OCI-LY7 (cell line): ENCODE measurements around the gene PSENEN. TPM values are rescaled to one million over a fixed set of nuclear protein-coding genes. Genes with fewer than 3 reads are reported as not detected.

Source experiments
- BruUV-seq: library from RNA; stranded (reverse); fragments of 400-500 nt; replicated peaks from 2 replicates; lab custom pipeline; 2021; lab: Mats Ljungman, UMichigan
- CTCF ChIA-PET: fragments of 300-600 bp; sonication (Branson Sonifier 250); formaldehyde crosslinking; loops from one replicate; lab custom pipeline; 2022; ENCODE audit warnings: antibody characterized with exemption; ENCODE audit not compliant: unreplicated experiment; lab: Charles Lee
- POLR2A ChIA-PET: fragments of 300-600 bp; sonication (Branson Sonifier 250); formaldehyde crosslinking; loops from one replicate; lab custom pipeline; 2022; ENCODE audit warnings: antibody characterized with exemption; lab: Charles Lee
- DNase-seq: peaks from one replicate; pipeline ENCODE4 v3.0.0-alpha.2; 2015; ENCODE audit warnings: low spot score
- H2AFZ ChIP-seq: fragments of 200-600 bp; sonication (generic), shearing (Covaris generic); 2 replicates; pipeline ENCODE4 v1.6.1; 2014; ENCODE audit warnings: mild to moderate bottlenecking, antibody characterized with exemption, low read length, moderate library complexity
- H3K27ac ChIP-seq: fragments of 200-600 bp; sonication (generic); 2 replicates; pipeline ENCODE4 v1.5.1; 2014; ENCODE audit warnings: mixed run types, low read depth, mild to moderate bottlenecking, moderate library complexity, low read length, inconsistent platforms; ENCODE audit not compliant: poor library complexity, severe bottlenecking
- H3K36me3 ChIP-seq: fragments of 200-600 bp; sonication (generic); 2 replicates; pipeline ENCODE4 v1.6.1; 2014; ENCODE audit warnings: mild to moderate bottlenecking, antibody characterized with exemption, low read length, moderate library complexity, mixed read lengths; ENCODE audit not compliant: insufficient read depth
- H3K4me1 ChIP-seq: fragments of 200-600 bp; sonication (generic); 2 replicates; pipeline ENCODE4 v1.5.1; 2014; ENCODE audit warnings: mild to moderate bottlenecking, low read length; ENCODE audit not compliant: insufficient read depth, poor library complexity, severe bottlenecking
- H3K4me2 ChIP-seq: fragments of 200-600 bp; sonication (generic); 2 replicates; pipeline ENCODE4 v1.6.1; 2014; ENCODE audit warnings: mild to moderate bottlenecking, low read length
- H3K4me3 ChIP-seq: fragments of 200-600 bp; sonication (generic); 2 replicates; pipeline ENCODE4 v1.5.1; 2014; ENCODE audit warnings: mild to moderate bottlenecking, low read depth, low read length; ENCODE audit not compliant: poor library complexity, severe bottlenecking
- H3K79me2 ChIP-seq: fragments of 200-600 bp; sonication (generic); 2 replicates; pipeline ENCODE4 v1.6.1; 2016; ENCODE audit warnings: low read depth, mild to moderate bottlenecking, low read length, moderate library complexity, mixed read lengths; ENCODE audit not compliant: insufficient read depth
- H3K9me2 ChIP-seq: fragments of 200-600 bp; sonication (generic); 2 replicates; pipeline ENCODE4 v1.6.1; 2016; ENCODE audit warnings: mild to moderate bottlenecking, low read length, mixed read lengths; ENCODE audit not compliant: insufficient read depth
- H3K9me3 ChIP-seq: fragments of 200-600 bp; sonication (generic); 2 replicates; pipeline ENCODE4 v1.6.1; 2014; ENCODE audit warnings: mild to moderate bottlenecking, mixed run types, low read length, mixed read lengths
- H4K20me1 ChIP-seq: fragments of 200-600 bp; sonication (generic); 2 replicates; pipeline ENCODE4 v1.6.1; 2014; ENCODE audit warnings: mild to moderate bottlenecking, antibody characterized with exemption, low read length, moderate library complexity, mixed read lengths; ENCODE audit not compliant: insufficient read depth
- EZH2phosphoT487 ChIP-seq: fragments of 200-600 bp; sonication (generic); IDR thresholded peaks from 2 replicates; pipeline ENCODE4 v1.6.1; 2018; ENCODE audit warnings: low read depth, borderline replicate concordance, mild to moderate bottlenecking, mixed run types, antibody characterized with exemption, low read length, moderate library complexity, mixed read lengths
- intact Hi-C: fragments of 100-400 bp; cut with micrococcal nuclease; formaldehyde crosslinking; loops from one replicate; pipeline ENCODE4 v1.10.0; 2022; ENCODE audit not compliant: unreplicated experiment
- total RNA-seq, 2 experiments: library from RNA; depleted of rRNA in 1 of 2; stranded (reverse); fragments of >200 nt in 1 of 2; shearing (Covaris generic) in 1 of 2; gene quantifications; 2 replicates each; pipeline ENCODE4 v1.2.3, GENCODE V29; 2014 to 2022
- TF ChIP-seq, protein P1 (sequence below): fragments of 200-600 bp; sonication (generic); conservative IDR thresholded peaks from 2 replicates; pipeline ENCODE4 v1.5.1; 2014; ENCODE audit warnings: mild to moderate bottlenecking, antibody characterized with exemption, low read length, moderate library complexity, mixed read lengths

Gene PSENEN
- total RNA-seq, 2 experiments from 2014 or later: 25.7 to 51.0 TPM

DNA sequence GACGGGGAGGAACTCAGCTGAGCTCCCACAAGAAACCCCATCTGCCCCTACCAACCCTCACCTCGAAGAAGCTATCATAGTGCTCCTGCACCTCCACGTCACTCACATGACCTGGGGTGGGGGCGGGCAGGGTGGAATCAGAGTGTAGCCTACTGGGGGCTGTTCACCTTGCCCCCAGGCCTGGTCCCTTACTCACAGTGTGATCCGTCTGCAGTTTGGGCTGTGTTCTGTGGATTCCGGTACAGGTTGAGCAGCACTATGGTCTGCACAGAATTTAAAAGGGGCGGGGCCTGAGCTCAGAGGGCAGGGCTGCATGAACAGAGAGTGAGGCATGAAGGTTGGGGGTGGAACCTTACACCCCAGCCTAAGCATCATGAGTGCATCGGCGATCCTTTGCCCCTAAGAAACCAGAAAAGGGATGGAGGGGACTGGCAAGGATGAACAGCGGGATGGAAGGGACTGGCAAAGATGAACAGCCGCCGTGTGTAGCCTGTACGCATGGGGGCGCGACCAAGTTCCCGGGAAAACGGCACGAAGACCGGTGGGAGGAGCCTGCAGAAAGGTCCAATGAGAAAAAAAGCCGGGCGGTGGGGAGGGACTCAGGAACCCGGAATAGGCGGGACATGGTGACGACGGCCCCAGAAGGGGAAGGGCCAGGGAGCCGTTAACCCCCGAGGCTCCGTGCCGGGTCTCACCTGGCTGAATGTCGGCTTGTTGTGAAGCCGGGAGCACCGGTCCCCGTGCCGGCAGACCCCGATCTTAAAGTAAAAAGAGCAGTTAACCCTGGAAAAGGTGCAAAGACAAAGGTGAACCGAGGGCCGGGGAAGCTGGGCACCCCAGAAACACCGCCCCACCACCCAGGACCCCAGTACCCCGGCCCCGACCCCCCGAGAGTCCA lies 772 bp upstream of the PSENEN start:
- H3K4me2 ChIP-seq: peak overlapping the region; percentile 84
- no peaks in the 10 kb centered on the region for H4K20me1 ChIP-seq
- H3K4me1 ChIP-seq: peaks cover 61% of the 10 kb centered on the region
- H3K79me2 ChIP-seq: peaks cover 14% of the 10 kb centered on the region; the same call in 1 of the 2 replicates
- H2AFZ ChIP-seq: peak overlapping the region; percentile 13; the same call in 1 of the 2 replicates
- intact Hi-C loops: loop anchor here (1.0 to 10.0 kb wide), 3 partner anchors 27 to 1310 kb away; partner anchors contain the start of genes HCST and NFKBID
- TF ChIP-seq, protein P1, sequence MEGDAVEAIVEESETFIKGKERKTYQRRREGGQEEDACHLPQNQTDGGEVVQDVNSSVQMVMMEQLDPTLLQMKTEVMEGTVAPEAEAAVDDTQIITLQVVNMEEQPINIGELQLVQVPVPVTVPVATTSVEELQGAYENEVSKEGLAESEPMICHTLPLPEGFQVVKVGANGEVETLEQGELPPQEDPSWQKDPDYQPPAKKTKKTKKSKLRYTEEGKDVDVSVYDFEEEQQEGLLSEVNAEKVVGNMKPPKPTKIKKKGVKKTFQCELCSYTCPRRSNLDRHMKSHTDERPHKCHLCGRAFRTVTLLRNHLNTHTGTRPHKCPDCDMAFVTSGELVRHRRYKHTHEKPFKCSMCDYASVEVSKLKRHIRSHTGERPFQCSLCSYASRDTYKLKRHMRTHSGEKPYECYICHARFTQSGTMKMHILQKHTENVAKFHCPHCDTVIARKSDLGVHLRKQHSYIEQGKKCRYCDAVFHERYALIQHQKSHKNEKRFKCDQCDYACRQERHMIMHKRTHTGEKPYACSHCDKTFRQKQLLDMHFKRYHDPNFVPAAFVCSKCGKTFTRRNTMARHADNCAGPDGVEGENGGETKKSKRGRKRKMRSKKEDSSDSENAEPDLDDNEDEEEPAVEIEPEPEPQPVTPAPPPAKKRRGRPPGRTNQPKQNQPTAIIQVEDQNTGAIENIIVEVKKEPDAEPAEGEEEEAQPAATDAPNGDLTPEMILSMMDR: peak; percentile 64
- no peak for TF ChIP-seq EZH2phosphoT487
- ChIA-PET POLR2A (interaction anchor here (0.6 to 2.3 kb wide), 11 partner anchors 22 to 1397 kb away, joined by 3 to 9 read pairs (median 3); partner anchors contain the start of gene COX6B1), CTCF (interaction anchor here (0.6 kb wide), 1 partner anchor 53 kb away, joined by 8 read pairs; no protein-coding TSS in a partner anchor)
- no peaks in the 10 kb centered on the region for H3K9me2 ChIP-seq
- H3K4me3 ChIP-seq: peak overlapping the region; percentile 78
- H3K9me3 ChIP-seq: no peaks in the 10 kb centered on the region
- peaks cover 2% of the 10 kb centered on the region; the same call in 1 of the 2 replicates for H3K36me3 ChIP-seq
- peak; percentile 97 for DNase-seq
- BruUV-seq: no TSS peak
- H3K27ac ChIP-seq: peak overlapping the region; percentile 86

DNA sequence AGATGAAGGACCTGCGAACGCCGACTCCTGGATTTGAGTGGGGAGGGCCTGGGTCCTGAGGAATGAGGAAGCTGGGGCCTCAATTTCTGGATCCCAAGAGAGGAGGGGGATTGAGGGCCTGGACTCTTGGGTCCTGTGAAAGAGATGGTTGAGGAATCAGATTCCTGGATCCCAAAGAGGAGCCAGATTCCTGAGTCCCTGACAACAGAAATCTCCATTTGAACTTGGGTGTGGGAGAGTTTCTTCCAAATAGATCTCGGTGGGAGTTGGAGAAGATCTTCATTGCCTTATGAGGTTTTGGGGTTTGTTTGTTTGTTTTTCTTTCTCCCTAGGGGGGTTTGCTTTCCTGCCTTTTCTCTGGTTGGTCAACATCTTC lies 624 bp downstream of the PSENEN start:
- Histone ChIP-seq H3K36me3 (no peaks in the 10 kb centered on the region; the same call in 1 of the 2 replicates), H3K79me2 (peaks cover 14% of the 10 kb centered on the region; the same call in 1 of the 2 replicates), H3K27ac (peak overlapping the region; percentile 86), H3K4me1 (peaks cover 55% of the 10 kb centered on the region), H3K4me3 (peak overlapping the region; percentile 78), H3K9me3 (no peaks in the 10 kb centered on the region), H3K4me2 (peak overlapping the region; percentile 86), H2AFZ (no peak overlapping the region; the same call in 1 of the 2 replicates), H4K20me1 (no peaks in the 10 kb centered on the region), H3K9me2 (no peaks in the 10 kb centered on the region)
- TF ChIP-seq, protein P1: no peak
- no peak for TF ChIP-seq EZH2phosphoT487
- ChIA-PET CTCF (no interaction called here), POLR2A (interaction anchor here (0.5 to 1.0 kb wide), 5 partner anchors 34 to 608 kb away, joined by 3 to 4 read pairs (median 3); partner anchors contain the start of gene ALKBH6)
- BruUV-seq: no TSS peak
- intact Hi-C loops: loop anchor here (10.0 kb wide), 1 partner anchor 1311 kb away; no protein-coding TSS in a partner anchor
- DNase-seq: no peak
